Keratinocyte (primary cell): ENCODE measurements around the gene CLN6. TPM values are rescaled to one million over a fixed set of nuclear protein-coding genes. Genes with fewer than 3 reads are reported as not detected.

Experiments
- DNase-seq: peaks from one replicate; pipeline ENCODE4 v3.0.0-alpha.2; 2011; ENCODE audit warnings: low read depth, missing footprints, low spot score
- FAIRE-seq: peaks from 2 replicates; lab custom pipeline; 2011; peaks lifted over from hg19 to GRCh38; lab: Jason Lieb, UNC
- H2AFZ ChIP-seq: 2 replicates; pipeline ENCODE4 v1.6.0; 2012; ENCODE audit warnings: low read length, control low read depth, inconsistent platforms; ENCODE audit not compliant: control insufficient read depth
- H3K27ac ChIP-seq: 2 replicates; pipeline ENCODE4 v1.5.1; 2011; ENCODE audit warnings: low read length; ENCODE audit not compliant: control insufficient read depth, insufficient read depth
- H3K27me3 ChIP-seq: 3 replicates; pipeline ENCODE4 v1.6.0; 2011; ENCODE audit warnings: low read length; ENCODE audit not compliant: control insufficient read depth, insufficient read depth; ENCODE audit errors: extremely low read depth
- H3K36me3 ChIP-seq, 2 experiments: 2 replicates in 1 of 2; 3 replicates in 1 of 2; pipeline ENCODE4 v1.5.1; 2011; ENCODE audit warnings: low read length in 2 of 2, mild to moderate bottlenecking in 1 of 2; ENCODE audit not compliant: control insufficient read depth in 2 of 2, insufficient read depth in 2 of 2; ENCODE audit errors: extremely low read depth in 1 of 2
- H3K4me1 ChIP-seq: 3 replicates; pipeline ENCODE4 v1.5.1; 2011; ENCODE audit warnings: low read length; ENCODE audit not compliant: control insufficient read depth, insufficient read depth; ENCODE audit errors: extremely low read depth
- H3K4me2 ChIP-seq: 3 replicates; pipeline ENCODE4 v1.6.0; 2011; ENCODE audit warnings: low read depth, low read length; ENCODE audit not compliant: control insufficient read depth, insufficient read depth; ENCODE audit errors: extremely low read depth
- H3K4me3 ChIP-seq, 3 experiments: fragments of 200-600 bp in 1 of 3; sonication (generic) in 1 of 3; 2 replicates in 2 of 3; 3 replicates in 1 of 3; pipeline ENCODE4 v1.5.1; 2011 to 2016; ENCODE audit warnings: low read length in 3 of 3, mild to moderate bottlenecking in 3 of 3, control low read depth in 2 of 3, inconsistent platforms in 1 of 3, low read depth in 1 of 3, mixed read lengths in 1 of 3, mixed run types in 1 of 3, moderate library complexity in 1 of 3; ENCODE audit not compliant: control insufficient read depth in 2 of 3, insufficient read depth in 2 of 3; ENCODE audit errors: extremely low read depth in 1 of 3
- H3K79me2 ChIP-seq: 2 replicates; pipeline ENCODE4 v1.6.0; 2012; ENCODE audit warnings: low read length; ENCODE audit not compliant: control insufficient read depth, insufficient read depth
- H3K9ac ChIP-seq: 3 replicates; pipeline ENCODE4 v1.6.0; 2011; ENCODE audit warnings: low read length; ENCODE audit not compliant: control insufficient read depth, insufficient read depth; ENCODE audit errors: extremely low read depth
- H3K9me1 ChIP-seq: 3 replicates; pipeline ENCODE4 v1.6.0; 2011; ENCODE audit warnings: low read length; ENCODE audit not compliant: control insufficient read depth, insufficient read depth; ENCODE audit errors: extremely low read depth
- H3K9me3 ChIP-seq: 2 replicates; pipeline ENCODE4 v1.5.1; 2012; ENCODE audit warnings: low read depth, low read length; ENCODE audit not compliant: control insufficient read depth
- H4K20me1 ChIP-seq: 3 replicates; pipeline ENCODE4 v1.6.0; 2011; ENCODE audit warnings: low read length; ENCODE audit not compliant: control insufficient read depth, insufficient read depth; ENCODE audit errors: extremely low read depth
- EZH2 ChIP-seq: IDR thresholded peaks from one replicate; pipeline ENCODE4 v1.6.1; 2012; ENCODE audit warnings: inconsistent platforms, mild to moderate bottlenecking, low read length, moderate library complexity
- dilution Hi-C: fragments of 300-500 bp; cut with MboI; formaldehyde crosslinking; loops from one replicate; pipeline ENCODE4 v1.7.0; 2020; ENCODE audit warnings: low sequenced_read_pairs; ENCODE audit not compliant: extremely low pct_ligation_motif_present
- polyA plus RNA-seq, 5 experiments: library from polyadenylated mRNA; depleted of rRNA in 3 of 5; stranded (reverse) in 3 of 5; stranded (forward) in 1 of 5; unstranded in 1 of 5; fragments of >200 nt; gene quantifications; 1 replicate in 1 of 5; 2 replicates in 3 of 5; 3 replicates in 1 of 5; pipeline versions ENCODE4 v1.2.1 to v1.2.3, GENCODE V29; 2011 to 2012; ENCODE audit warnings: missing spikeins in 2 of 5, low read depth in 1 of 5, low replicate concordance in 1 of 5
- TF ChIP-seq, protein P1 (sequence below), 3 experiments: IDR thresholded peaks in 1 of 3; conservative IDR thresholded peaks in 1 of 3; optimal IDR thresholded peaks in 1 of 3; 2 replicates in 2 of 3; 3 replicates in 1 of 3; pipeline versions ENCODE3 to v1.5.1; 2011; ENCODE audit warnings: low read length in 3 of 3, mild to moderate bottlenecking in 3 of 3, moderate library complexity in 2 of 3, control low read depth in 1 of 3, inconsistent platforms in 1 of 3; ENCODE audit not compliant: insufficient read depth in 2 of 3; ENCODE audit errors: extremely low read depth in 1 of 3

CLN6 gene
- polyA plus RNA-seq, 1 donor (not counting 4 experiments of a cell fraction or from before 2014, with no cell fraction given): 26.7 TPM

GRCh38 chr15:68205558-68205944, 24.0 kb downstream of the CLN6 start:
- dilution Hi-C loops: no loop called here
- Histone ChIP-seq H3K27ac (no peak overlapping the region), H3K79me2 (no peaks in the 10 kb centered on the region), H3K27me3 (no peaks in the 10 kb centered on the region), H3K9me3 (no peaks in the 10 kb centered on the region), H3K9ac (peak overlapping the region; percentile 29), H3K36me3 (peaks cover 0 to 3% of the 10 kb centered on the region in 2 experiments), H3K9me1 (no peaks in the 10 kb centered on the region), H3K4me3 (peak overlapping the region in 2 of 3 experiments; percentile 14 to 36), H3K4me1 (peaks cover 24% of the 10 kb centered on the region), H4K20me1 (no peaks in the 10 kb centered on the region), H3K4me2 (peak overlapping the region; percentile 45), H2AFZ (no peak overlapping the region)
- FAIRE-seq (no peak), DNase-seq (no peak)
- TF ChIP-seq, protein P1, sequence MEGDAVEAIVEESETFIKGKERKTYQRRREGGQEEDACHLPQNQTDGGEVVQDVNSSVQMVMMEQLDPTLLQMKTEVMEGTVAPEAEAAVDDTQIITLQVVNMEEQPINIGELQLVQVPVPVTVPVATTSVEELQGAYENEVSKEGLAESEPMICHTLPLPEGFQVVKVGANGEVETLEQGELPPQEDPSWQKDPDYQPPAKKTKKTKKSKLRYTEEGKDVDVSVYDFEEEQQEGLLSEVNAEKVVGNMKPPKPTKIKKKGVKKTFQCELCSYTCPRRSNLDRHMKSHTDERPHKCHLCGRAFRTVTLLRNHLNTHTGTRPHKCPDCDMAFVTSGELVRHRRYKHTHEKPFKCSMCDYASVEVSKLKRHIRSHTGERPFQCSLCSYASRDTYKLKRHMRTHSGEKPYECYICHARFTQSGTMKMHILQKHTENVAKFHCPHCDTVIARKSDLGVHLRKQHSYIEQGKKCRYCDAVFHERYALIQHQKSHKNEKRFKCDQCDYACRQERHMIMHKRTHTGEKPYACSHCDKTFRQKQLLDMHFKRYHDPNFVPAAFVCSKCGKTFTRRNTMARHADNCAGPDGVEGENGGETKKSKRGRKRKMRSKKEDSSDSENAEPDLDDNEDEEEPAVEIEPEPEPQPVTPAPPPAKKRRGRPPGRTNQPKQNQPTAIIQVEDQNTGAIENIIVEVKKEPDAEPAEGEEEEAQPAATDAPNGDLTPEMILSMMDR (optimal IDR thresholded peaks at IDR 0.05 in 1 of 3, IDR thresholded peaks at IDR 0.05 in 1 of 3, conservative IDR thresholded peaks at IDR 0.05 in 1 of 3; ENCODE audit: extremely low read depth in 1 of 3, insufficient read depth in 2 of 3, low read length in 3 of 3): no peak
- no peak for TF ChIP-seq EZH2

- H3K79me2 ChIP-seq: no peaks in the 10 kb centered on the region
- H3K4me2 ChIP-seq: peak within 1 kb of the TSS; percentile 45
- no peaks in the 10 kb centered on the region for H4K20me1 ChIP-seq
- H3K36me3 ChIP-seq: peaks cover 0 to 3% of the 10 kb centered on the region in 2 experiments
- no peak within 1 kb of the TSS for H3K27ac ChIP-seq
- peak within 1 kb of the TSS in 2 of 3 experiments; percentile 14 to 36 for H3K4me3 ChIP-seq
- dilution Hi-C loops: no loop called here
- H3K9ac ChIP-seq: peak within 1 kb of the TSS; percentile 29
- no peaks in the 10 kb centered on the region for H3K27me3 ChIP-seq
- H3K9me1 ChIP-seq: no peaks in the 10 kb centered on the region
- H3K9me3 ChIP-seq: no peaks in the 10 kb centered on the region
- H3K4me1 ChIP-seq: peaks cover 21% of the 10 kb centered on the region
- no peak within 1 kb of the TSS for H2AFZ ChIP-seq
- no peak for DNase-seq
- TF ChIP-seq, protein P1 (optimal IDR thresholded peaks at IDR 0.05 in 1 of 3, IDR thresholded peaks at IDR 0.05 in 1 of 3, conservative IDR thresholded peaks at IDR 0.05 in 1 of 3; ENCODE audit: extremely low read depth in 1 of 3, insufficient read depth in 2 of 3, low read length in 3 of 3): no peak
- TF ChIP-seq EZH2: no peak
- peak; percentile 34 for FAIRE-seq
Measured at GRCh38 chr15:68204776-68205557, 24.6 kb downstream of the CLN6 start, which contains the start of gene CALML4. TSS of gene CALML4 (minus strand) at chr15:68205332. CDS start at chr15:68205247, 85 bp downstream.
